RCC 7860 (cell line): Measurements from ENCODE around the gene TSSK6.

Experiments
- DNase-seq: peaks from one replicate; pipeline ENCODE4 v3.0.0-alpha.2; 2015; ENCODE audit warnings: low spot score
- FAIRE-seq: peaks from 2 replicates; lab custom pipeline; 2012; peaks lifted over from hg19 to GRCh38; lab: Jason Lieb, UNC

The TSSK6 gene

DNA sequence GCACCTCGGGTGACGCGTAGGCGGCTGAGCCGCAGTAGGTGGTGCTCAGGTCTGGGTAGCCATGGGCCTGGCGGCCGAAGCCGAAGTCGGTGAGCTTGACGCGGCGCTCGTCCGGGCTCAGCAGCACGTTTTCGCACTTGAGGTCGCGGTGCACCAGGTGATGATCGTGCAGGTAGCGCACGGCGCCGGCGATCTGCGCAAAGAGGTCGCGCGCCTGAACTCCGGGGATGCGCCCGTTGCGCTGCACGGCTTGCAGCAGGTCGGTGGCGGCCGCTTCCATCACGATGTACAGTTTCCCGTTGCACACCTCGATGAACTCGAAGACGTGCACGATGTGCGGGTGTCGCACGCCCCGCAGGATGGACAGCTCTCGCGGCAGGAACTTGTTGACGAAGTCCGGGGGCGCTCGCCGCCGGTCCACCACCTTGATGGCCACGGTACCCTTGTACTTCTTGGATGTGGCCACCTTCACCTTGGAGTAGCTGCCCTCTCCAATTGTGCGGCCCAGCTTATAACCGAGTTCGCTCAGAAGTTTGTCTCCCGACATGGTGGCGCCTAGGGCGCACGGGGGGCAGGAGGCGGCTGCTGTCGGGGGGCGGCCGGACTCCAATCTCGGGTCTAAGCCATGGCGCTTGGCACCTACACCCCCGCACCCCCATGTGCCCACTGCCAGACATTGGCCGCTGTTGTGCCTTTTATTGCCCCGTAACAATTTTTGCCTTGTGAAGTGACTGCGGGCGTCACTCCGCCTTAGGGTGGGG, at the start of gene TSSK6:
TSS of gene TSSK6 (minus strand) at position 668 of the 761 bp plus-strand sequence. CDS start at position 547, 121 bp downstream.
- FAIRE-seq = no peak
- no peak for DNase-seq

- FAIRE-seq = no peak
Measured at GRCh38 chr19:19563348-19563848, 48.0 kb upstream of the TSSK6 start.

DNA sequence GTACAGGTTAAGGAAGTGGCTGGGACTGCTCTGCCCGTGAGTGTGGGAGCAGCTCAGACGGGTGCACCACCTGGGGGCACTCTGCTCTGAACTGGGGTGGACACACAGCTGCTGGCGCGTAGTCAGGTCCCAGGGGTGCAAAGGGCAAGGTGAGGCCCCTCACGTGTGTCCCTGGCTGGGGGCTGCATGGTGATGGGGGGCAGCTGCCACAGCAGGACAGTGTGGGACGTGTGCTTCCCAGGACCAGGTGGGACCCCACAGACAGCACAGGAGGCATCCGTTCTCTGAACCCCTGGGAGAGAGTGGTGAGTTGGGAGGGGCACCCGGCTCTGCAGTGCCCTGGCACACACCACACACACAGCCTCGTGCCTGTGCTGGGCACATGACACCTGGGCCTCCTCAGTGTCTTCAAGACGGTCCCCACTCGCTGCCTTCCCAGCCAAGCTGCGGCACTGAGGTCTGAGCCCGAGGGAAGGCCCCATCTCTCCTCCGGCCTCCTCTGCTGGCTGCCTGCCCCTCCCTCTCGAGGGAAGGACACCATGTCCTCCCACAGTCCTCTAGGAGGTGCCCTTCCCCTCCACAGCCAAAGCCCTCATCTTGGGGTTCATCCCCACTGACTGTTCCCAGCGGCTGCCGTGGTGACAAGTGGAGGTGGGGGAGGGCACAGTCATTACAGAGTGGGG, 47.5 kb upstream of the TSSK6 start:
- DNase-seq (no peak), FAIRE-seq (no peak)

More at GRCh38 chr19:19563348-19563848, 48.0 kb upstream of the TSSK6 start:
- DNase-seq = no peak

- no peak for FAIRE-seq
- DNase-seq = no peak
Measured at GRCh38 chr19:19561946-19562664, 46.8 kb upstream of the TSSK6 start.

DNA sequence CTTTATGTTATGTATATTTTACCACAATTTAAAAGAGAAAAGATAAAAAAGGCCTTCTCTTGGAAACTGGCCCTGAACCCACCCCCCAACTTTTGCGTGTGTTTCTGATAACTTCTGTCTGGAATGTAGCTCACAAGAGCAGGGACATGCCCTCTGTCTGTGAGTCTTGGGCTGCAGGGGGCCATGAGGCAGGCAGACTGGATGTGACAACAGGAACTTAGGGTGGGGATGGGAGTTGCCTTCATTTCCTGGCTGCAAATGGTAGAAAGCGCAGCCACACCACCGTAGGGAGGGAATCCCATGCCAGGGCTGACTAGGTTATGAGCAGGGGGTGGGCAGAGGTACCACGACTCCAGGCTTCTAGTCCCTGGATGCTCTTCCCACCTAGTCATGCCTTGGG, 44.6 kb upstream of the TSSK6 start:
- FAIRE-seq = no peak

DNA sequence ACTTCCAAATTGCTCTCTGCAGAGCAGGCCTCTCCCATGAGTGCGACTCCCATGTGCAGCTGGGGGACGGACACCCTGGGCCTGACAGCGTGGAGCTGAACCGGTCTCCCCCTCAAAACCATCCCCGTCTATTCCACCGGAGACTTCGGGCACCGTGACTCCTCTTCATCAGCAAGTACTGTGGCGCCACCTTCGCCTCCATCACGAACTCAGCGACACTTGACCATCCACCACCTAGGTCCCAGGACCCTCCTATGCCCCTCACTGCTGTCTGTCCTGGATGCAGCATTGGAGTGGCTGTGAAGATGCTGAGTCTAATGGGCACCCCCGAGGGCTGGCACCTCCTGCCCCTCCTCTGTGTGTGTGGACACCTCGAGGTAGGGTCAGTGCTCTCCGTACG, 43.3 kb upstream of the TSSK6 start:
- no peak for DNase-seq

More for the DNA sequence above, 44.6 kb upstream of the TSSK6 start:
- DNase-seq = no peak

DNA sequence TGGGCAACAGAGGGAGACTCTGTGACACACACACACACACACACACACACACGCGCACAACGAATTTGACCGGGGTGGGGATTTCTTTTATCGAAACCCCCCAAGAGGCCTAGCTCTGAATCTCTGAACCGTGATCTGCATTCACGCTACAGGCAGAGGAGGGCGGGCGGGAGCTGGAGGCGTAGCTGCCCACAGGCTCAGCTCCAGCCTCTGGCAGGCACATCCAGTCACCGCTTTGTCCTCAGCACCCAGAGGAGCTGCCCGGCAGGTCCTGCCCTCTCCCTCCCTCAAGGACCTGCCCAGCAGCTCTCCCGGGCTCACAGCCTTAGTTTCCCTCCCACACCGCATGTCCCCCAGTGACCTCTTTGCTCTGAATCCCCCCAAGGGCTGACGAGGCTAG, 42.7 kb upstream of the TSSK6 start:
- DNase-seq = no peak
- no peak for FAIRE-seq

More for the DNA sequence above, 43.3 kb upstream of the TSSK6 start:
- no peak for FAIRE-seq

- DNase-seq (peak; percentile 12), FAIRE-seq (no peak)
Measured at GRCh38 chr19:19554074-19555023, 39.0 kb upstream of the TSSK6 start.

DNA sequence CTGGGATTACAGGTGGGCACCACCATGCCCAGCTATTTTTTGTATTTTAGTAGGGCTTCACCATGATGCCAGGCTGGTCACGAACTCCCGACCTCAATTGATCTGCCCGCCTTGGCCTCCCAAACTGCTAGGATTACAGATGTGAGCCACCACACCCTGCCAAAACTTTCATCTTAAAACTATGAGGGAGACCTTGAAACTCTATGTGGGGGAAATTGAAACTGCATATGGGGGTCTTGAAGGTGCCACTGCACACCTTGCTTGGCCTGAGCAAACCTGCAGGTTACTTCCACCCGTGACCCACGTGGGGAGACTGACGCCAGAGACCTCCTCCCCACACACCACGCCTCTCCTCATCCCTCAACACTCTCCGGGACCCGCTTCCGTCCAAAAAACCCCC, 38.3 kb upstream of the TSSK6 start:
- FAIRE-seq (no peak), DNase-seq (no peak)

GRCh38 chr19:19552798-19553197, 37.5 kb upstream of the TSSK6 start:
- no peak for FAIRE-seq
- no peak for DNase-seq

DNA sequence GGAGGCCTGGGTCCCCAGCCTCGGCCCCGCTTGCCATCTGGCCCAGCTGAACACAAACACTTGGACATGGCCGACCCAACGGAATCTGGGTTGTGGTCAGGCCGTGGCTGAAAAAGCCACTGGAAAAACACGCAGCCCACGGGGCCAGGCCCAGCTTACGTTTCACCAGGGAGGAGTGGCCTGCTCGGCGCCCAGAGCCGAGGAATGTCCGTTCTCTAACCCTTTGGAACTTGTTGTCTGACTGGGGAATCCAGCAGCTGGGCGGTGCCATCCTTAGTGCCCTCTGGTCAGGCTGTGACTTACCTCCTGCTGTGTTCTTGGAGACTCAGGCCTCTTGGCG, 36.5 kb upstream of the TSSK6 start:
- no peak for DNase-seq
- no peak for FAIRE-seq

DNA sequence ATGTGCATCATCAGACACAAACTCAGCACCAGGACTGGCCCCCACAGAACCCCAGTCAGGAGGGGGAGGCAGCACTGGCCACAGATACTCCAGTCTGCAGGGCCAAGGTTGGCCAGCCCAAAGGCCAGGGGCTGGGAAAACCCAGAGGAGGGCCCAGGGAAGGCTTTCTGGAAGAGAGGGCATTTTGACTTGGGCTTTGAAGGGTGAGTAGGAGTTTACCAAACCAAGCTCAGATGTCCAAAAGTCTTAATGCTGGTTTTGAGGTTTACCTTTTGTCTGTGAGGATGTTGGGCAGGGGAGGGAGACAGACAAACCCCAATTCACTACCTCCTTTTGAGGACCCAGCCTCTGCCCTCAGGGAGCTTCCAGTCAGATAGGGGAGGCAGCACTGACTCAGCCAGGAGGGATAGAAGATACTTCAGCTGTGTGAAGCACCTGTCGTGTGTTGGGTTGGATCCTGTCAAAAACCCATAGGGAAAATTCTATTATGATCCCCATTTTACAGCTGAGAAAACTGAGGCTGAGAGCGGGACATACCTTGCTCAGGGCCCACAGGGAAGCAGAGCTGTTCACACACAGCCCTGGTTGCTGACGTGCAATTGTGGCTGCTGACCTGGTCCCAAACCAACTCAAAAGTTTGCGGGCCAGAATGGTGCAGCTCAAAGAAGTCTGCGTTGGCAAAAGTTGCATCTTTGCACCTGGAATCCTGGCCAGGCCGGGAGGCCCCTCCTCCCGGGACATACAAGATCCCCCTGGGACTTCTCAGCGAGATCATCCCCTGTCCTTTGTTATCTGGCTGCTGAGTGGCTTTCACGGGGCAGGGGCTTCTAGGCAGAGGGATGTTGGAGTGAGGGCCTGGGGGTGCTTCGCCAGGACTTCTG, 35.9 kb upstream of the TSSK6 start:
- DNase-seq (no peak), FAIRE-seq (no peak)

DNA sequence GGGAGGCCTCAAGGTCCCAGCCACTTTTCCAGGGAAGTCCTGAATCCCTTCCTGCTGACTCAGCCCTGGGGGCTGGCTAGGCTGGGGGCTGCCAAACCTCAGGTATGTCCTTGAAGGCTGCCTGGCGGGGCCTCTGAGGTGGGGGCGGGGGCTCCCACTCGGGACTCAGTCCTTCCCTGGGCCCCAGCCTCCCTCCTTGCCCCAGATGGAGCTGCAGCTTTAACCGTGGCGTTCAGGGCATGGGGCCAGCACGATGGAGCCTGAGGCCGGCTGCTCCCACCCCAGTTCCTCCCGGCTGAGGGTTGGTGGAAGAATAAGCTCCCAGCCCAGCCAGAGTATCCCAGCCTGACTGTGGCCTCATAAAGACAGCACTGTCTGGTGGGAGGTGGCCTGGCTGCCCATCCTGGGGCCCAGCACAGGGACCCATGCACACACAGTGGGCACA, 35.2 kb upstream of the TSSK6 start:
- no peak for FAIRE-seq
- DNase-seq = no peak

DNA sequence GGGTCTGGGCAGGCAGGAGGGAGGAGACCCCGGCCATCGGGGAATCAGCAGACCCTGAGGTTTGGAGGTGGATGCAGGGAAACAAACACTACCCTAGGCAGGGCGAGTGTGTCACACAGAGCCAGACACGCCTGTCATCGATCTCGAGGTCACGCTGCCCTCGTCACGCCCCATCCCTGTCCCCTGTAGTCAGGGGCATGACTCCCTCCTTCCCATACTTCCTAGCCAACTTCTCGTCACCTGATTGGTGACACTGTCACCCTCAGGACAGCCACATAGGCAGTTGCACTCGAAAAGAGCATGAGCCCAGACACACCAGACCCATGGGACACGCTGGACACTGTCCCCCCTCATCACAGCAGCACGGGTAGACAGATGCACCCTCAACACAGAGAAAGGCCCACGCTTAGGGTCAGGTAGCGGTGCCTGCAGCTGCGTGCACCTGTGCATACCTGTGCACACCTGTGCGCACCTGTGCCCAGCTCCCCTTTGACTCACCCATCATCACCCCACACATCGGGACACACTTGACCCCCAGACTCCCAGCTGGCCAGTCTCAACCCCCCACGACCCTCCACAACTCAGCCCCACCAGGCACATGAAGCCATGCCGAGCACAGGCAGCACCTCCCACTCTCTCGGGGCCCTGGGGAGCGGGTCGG, 34.6 kb upstream of the TSSK6 start:
- FAIRE-seq = no peak
- no peak for DNase-seq

GRCh38 chr19:19548915-19549759, 33.8 kb upstream of the TSSK6 start:
- no peak for FAIRE-seq

GRCh38 chr19:19547674-19548336, 32.5 kb upstream of the TSSK6 start:
- FAIRE-seq = no peak

More at GRCh38 chr19:19548915-19549759, 33.8 kb upstream of the TSSK6 start:
- no peak for DNase-seq

GRCh38 chr19:19546751-19547162, 31.4 kb upstream of the TSSK6 start:
- FAIRE-seq = no peak
- DNase-seq = no peak

More at GRCh38 chr19:19547674-19548336, 32.5 kb upstream of the TSSK6 start:
- no peak for DNase-seq
